ENCODE measurements around the gene RAPGEF4.

Gene RAPGEF4

GRCh38 chr2:172735582-172736423 lies at the start of gene RAPGEF4:
Gene RAPGEF4 (plus strand): TSS chr2:172735845. CDS start chr2:172735984, 139 bp downstream.
- peak in 1 of 2 donors; percentile 30 for DNase-seq

- DNase-seq = peak; percentile 52
Measured at GRCh38 chr2:172693037-172693436, 42.6 kb upstream of the RAPGEF4 start.

- DNase-seq = no peak
Measured at GRCh38 chr2:172693529-172694455, 41.9 kb upstream of the RAPGEF4 start.

GRCh38 chr2:172697296-172697695 lies 38.3 kb upstream of the RAPGEF4 start:
- no peak for DNase-seq

- peak; percentile 10 to 24 for DNase-seq
Measured at GRCh38 chr2:172698041-172698863, 37.4 kb upstream of the RAPGEF4 start.

- DNase-seq = no peak
Measured at GRCh38 chr2:172701250-172701649, 34.4 kb upstream of the RAPGEF4 start.

GRCh38 chr2:172702451-172702850 lies 33.2 kb upstream of the RAPGEF4 start:
- DNase-seq = no peak

- no peak for DNase-seq
Measured at GRCh38 chr2:172704072-172704936, 31.3 kb upstream of the RAPGEF4 start.

- no peak for DNase-seq
Measured at GRCh38 chr2:172705352-172705751, 30.3 kb upstream of the RAPGEF4 start.

GRCh38 chr2:172708247-172708646 lies 27.4 kb upstream of the RAPGEF4 start:
- no peak for DNase-seq

GRCh38 chr2:172709566-172710291 lies 25.9 kb upstream of the RAPGEF4 start:
- no peak for DNase-seq

- peak; percentile 46 to 60 for DNase-seq
Measured at GRCh38 chr2:172710584-172711047, 25.0 kb upstream of the RAPGEF4 start.

GRCh38 chr2:172711110-172711509 lies 24.5 kb upstream of the RAPGEF4 start:
- no peak for DNase-seq

GRCh38 chr2:172712251-172712650 lies 23.4 kb upstream of the RAPGEF4 start:
- no peak for DNase-seq

GRCh38 chr2:172713365-172713875 lies 22.2 kb upstream of the RAPGEF4 start:
- DNase-seq = no peak

- DNase-seq = no peak
Measured at GRCh38 chr2:172722481-172722880, 13.2 kb upstream of the RAPGEF4 start.

GRCh38 chr2:172723286-172723685 lies 12.4 kb upstream of the RAPGEF4 start:
- no peak for DNase-seq

- no peak for DNase-seq
Measured at GRCh38 chr2:172724724-172725123, 10.9 kb upstream of the RAPGEF4 start.

GRCh38 chr2:172725284-172725683 lies 10.4 kb upstream of the RAPGEF4 start:
- no peak for DNase-seq

- DNase-seq = no peak
Measured at GRCh38 chr2:172725746-172726145, 9.9 kb upstream of the RAPGEF4 start.

Measured in stimulated activated CD4-positive, alpha-beta T cell treated with anti-CD3 and anti-CD28 coated beads, Interleukin-2, amount 100 ng/mL, for 24 hours (primary cell).